HG03097 (cell line): ENCODE data around the gene CDH13.

Source experiments
- ATAC-seq: cut with Tn5 transposase; IDR thresholded peaks from one replicate; pipeline ENCODE4 v1.9.1; 2021; ENCODE audit not compliant: unreplicated experiment, low FRiP score

CDH13 gene

GRCh38 chr16:83310816-83311215 lies 684.0 kb downstream of the CDH13 start:
- no peak for ATAC-seq

DNA sequence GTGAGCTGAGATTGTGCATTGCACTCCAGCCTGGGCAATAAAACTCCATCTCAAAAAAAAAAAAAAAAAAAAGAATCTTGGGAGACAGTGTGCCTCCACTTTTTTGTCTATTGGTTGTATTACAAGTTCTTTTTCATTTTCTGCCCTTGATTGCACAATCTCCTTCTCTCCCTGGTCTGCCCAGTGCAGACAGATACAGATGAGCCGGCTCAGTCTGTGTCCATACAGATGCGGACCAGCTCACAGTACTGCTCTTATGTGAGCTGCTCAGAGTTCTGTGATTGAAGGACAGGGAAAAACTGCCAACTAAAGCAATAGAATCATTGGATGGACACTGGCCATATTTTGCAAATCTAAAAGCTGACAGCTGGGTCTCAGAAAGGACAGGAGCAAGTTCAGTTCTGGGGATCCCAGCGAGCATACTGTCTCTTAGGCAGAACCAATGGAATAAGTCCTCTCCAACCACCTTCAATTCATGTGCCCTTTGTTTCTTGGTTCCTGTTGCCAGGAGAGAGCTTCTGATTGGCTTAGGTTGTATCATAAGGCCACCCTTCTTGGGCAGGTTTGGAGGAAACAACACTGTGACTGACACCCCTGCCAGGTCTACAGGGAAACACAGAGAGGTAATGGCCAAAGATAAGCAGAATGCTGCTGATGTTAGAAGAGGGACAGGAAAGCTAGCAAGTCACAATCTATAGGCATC lies 685.4 kb downstream of the CDH13 start:
- no peak for ATAC-seq

DNA sequence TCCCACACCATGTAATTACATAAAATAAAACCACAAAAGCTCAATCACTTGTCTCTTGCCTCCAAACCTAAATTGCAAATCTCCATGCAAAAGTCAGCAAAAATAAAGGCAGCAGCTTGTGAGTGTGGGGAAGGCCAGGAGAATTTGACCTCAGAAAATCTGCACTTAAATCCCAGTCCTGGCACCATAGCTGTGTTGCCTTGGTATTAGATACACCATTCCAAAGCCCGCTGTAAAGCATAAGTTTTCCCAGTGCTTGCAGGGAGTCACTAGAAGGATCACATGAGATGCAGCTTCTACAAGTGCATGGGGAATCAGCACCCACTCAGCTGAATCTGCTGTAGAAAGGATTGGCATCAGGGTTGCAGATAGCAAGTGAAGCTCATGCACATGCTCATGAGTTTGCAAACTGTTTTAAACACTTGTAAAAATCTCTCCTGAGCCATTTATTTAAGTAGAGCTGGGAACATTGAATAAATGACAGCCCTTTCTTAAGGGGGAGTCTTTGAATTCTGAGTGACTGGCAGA lies 686.0 kb downstream of the CDH13 start:
- no peak for ATAC-seq

DNA sequence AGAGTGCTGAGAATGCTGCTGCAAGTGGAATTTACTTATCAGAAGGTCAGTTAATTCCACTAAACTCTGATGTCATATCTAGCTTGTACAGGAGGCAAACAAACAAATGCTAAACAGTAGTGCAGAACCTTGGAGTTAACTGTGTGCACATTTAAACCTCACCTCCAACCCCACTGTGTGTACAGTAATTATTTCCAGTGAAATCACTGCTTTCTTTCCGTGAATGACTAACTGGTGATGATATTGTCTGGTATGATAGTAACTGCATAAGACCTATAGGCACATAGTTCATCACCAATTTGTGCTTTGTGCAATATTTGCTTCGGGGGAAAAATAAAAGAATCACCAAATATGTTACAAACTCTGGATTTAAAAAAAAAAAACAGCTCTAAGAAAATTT lies 688.5 kb downstream of the CDH13 start:
- ATAC-seq: no peak

DNA sequence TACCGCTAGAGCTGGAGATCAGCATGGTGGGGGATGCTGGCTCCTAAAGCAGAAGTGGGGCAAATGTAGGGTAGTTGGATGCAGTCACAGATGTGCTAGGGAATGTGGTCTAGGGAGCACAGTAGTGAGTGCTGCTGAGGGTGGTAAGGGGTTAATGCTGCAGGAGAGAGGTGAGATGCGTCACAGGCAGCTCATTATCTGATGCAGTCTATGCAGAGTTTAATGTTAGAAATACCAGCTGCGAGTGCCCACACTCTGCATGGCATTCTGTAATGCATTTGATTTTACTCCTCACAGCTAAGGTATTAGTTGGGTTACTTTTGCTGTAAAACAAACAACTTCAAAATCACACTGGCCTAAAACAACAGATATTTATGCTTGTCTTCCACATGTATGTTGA lies 689.7 kb downstream of the CDH13 start:
- no peak for ATAC-seq

DNA sequence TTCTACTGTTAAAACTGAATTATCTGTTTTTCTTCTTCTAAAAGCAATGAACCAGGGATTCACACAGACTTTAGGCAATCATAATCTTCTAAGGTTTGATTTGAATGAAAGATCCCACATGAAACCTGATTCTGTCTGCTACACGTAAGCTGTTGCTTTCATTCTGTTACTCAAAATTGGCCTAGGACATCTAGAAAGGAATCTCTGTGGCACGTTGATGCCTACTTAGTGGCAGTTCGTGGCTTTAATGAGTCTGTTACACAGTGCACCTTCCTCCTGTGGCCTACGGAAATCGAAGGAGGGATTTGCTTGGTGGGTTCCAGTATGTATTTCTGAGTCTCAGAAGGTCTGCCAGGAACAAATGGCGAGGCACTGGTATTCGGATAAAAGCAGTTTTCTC lies 691.6 kb downstream of the CDH13 start:
- ATAC-seq: no peak

GRCh38 chr16:83328936-83329335 lies 702.2 kb downstream of the CDH13 start:
- no peak for ATAC-seq

DNA sequence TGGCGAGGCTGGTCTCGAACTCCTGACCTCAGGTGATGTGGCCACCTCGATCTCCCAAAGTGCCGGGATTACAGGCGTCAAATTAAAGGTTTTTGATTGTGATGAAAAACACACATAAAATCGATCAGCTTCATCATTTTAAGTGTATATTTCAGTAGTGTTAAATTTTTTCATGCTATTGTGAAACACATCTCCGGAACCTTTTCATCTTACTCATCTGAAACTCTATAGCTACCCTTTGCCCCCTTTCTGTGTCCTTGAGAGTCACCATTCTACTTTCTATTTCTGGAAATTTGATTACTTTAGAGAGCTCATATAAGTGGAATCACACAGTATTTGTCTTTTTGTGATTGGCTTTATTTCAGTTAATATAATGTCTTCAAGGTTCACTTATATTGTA lies 702.7 kb downstream of the CDH13 start:
- no peak for ATAC-seq

DNA sequence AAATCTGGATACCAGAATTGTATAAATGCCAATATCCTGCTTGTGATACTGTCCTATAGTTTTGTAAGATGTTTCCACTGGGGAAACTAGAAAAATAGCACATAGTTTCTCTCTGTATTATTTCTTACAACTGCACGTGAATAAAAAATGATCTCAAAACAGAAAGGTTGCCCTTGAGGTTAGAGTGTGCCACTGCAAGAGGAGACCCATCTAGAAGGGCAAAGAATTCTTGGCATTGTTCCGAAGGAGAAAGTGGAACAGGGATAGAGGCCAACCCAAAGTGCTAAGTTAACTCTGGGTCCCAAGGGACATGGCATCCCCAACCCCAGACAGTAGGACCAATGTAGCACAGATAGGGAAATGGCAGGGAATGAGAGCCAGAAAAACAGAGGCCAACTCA lies 703.5 kb downstream of the CDH13 start:
- ATAC-seq: no peak

DNA sequence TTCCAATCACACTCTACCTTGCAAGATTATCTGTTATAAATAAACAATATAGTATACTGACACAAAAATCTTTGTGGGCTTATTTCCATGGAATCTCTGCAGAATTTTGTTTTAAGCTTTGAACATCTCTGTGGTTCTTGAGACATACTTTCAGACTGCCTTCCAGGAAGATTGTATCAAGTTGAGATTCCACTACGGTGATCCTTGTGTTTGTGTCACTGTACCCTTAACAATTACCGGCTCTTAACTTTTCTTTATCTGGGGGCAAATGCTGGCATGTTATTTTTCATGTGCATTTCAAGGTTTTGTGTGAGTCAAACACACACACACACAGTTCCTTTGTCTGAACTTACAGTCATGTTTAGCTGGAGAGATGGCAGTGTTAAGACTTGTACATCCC lies 708.3 kb downstream of the CDH13 start:
- ATAC-seq: no peak

- ATAC-seq: no peak
Observed at GRCh38 chr16:83336603-83337002, 709.8 kb downstream of the CDH13 start.

DNA sequence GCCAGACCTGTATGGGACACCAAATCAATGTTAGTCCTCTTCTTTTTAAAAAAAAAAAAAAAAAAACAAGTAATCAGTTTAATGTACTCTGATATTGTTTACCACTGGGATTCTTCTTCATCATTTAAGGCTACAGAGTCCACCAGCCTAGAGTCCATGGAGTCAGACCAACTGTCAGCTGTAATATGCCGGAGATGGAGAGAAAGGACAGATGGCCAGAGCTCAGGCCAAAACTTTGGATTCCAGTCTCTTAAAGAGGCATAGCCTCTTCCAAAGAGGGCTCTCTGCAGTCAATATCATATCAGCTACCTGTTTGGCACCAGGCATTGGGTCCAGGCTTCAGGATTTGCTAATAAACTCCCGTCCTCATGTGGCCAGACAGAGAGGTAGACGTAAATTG lies 711.4 kb downstream of the CDH13 start:
- no peak for ATAC-seq

DNA sequence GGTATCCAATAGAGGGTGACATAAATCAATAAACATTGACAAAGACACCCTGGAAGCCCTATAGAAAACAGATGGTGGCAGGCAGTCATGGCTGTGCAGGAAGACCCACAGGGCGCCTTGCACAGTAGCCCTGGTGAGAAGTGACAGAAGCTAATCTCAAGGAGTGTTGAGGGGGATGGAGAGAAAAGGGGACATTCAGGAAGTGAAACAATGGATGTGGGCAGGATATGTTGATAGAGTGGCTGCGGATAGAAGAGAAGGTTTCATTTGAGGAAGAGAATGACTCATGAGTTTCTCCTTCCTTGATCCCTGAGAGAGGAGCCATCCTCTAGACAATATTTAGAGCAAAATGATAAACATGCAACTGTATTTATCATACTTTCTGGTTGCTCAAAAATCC lies 712.2 kb downstream of the CDH13 start:
- ATAC-seq: no peak

- no peak for ATAC-seq
Observed at GRCh38 chr16:83343935-83344366, 717.2 kb downstream of the CDH13 start.

- no peak for ATAC-seq
Observed at GRCh38 chr16:83345846-83346640, 719.3 kb downstream of the CDH13 start.

DNA sequence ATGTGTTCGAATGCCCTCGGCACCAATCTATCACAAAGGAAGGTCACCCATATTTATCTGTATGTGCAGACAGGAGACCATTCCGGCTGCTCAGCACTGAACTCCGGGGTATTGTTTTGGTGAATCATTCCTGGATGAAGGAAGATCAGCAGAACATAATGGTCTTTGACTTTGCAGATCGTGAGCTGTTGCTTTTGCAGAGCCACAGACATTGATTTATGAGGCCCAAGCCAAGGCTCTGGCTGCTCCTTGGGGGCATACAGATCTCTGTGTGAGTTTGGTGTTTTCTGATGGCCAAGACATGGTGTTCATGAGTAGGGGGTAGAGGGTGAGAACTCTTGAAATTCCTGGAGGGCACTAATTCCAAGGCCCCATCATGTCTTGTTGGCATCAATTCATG lies 722.2 kb downstream of the CDH13 start:
- ATAC-seq: no peak

DNA sequence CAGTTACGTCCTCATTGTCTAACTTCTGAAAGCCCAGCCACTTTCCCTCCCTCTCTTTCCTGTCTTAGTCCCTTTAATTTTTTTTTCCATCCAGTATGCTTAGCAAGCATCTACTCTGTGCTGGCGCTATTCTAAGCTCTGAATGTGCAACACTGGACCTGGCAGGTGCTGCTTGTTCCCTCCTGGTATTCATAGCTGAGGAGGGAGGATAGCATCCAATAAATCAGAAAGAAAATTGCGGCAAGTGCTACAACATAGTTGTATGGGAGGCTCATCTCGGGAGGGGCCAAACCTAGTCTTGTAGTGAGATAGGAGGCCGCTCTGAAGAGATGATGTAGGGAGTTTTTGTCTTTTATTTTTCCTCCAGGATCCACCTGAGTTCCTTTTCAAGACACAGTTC lies 723.7 kb downstream of the CDH13 start:
- ATAC-seq: no peak

DNA sequence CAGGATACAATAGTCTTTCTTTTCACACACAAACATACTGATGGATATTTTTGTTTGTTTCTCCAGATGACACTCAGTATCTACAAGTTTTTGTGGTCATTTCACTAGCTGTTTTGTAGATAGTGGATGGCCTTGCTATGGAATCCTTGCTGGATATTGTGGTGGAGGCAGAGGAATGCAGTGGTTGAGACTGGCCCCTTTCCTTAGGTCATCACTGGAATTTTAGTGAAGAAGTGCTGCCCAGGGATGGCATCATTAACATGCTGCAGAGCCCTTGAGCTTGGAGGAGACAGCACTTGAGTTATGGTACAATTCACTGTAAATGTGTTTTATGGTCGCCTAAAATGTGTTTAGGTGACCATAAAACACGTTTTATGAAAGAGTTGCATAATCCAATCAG lies 725.1 kb downstream of the CDH13 start:
- no peak for ATAC-seq

GRCh38 chr16:83353241-83353640 lies 726.5 kb downstream of the CDH13 start:
- ATAC-seq: no peak

DNA sequence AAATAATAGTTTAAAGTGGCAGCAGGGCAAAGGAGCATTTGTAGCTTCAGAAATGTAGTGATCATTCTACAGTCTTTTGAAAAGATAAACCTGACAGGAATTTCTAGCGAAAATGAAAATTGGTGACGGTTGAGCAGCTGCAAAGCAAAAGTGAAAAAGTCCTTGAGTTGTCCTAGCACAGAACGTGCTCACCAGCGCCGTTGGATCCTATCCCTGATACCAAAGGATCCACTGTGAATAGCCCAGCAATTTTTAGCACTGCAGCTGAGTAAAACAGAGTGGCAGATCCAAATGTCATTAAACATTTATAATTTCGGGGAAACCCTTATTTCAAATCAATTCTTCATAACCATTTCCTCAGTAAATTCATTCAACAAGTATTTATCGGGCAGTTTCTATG lies 727.2 kb downstream of the CDH13 start:
- ATAC-seq: no peak

- no peak for ATAC-seq
Observed at GRCh38 chr16:83355570-83356218, 728.9 kb downstream of the CDH13 start.
